HepG2 (cell line): ENCODE data around the gene SDR42E2. TPM values are rescaled to one million over a fixed set of nuclear protein-coding genes. Genes with fewer than 3 reads are reported as not detected.

Source experiments
- ATF2 ChIP-seq: sonication (generic); formaldehyde crosslinking; IDR thresholded peaks from 2 replicates; pipeline ENCODE4 v1.4.0; 2020; ENCODE audit warnings: missing genetic modification reagents
- E2F1 ChIP-seq: sonication (generic); formaldehyde crosslinking; IDR thresholded peaks from 2 replicates; pipeline ENCODE4 v1.5.0; 2020; ENCODE audit warnings: missing genetic modification reagents
- HBP1 ChIP-seq: IDR thresholded peaks from 2 replicates; pipeline ENCODE4 v1.6.1; 2016; ENCODE audit warnings: low read depth, control low read depth
- HNF1A ChIP-seq, 2 experiments: sonication (generic) in 1 of 2; formaldehyde crosslinking in 1 of 2; IDR thresholded peaks; 2 replicates each; pipeline versions ENCODE4 v1.4.0 to v1.6.1; 2016 to 2020; ENCODE audit warnings: borderline replicate concordance in 1 of 2, low read depth in 1 of 2, mild to moderate bottlenecking in 1 of 2, missing genetic modification reagents in 1 of 2
- PBX2 ChIP-seq: IDR thresholded peaks from 2 replicates; pipeline ENCODE4 v1.6.1; 2016; ENCODE audit warnings: control low read depth
- SP1 ChIP-seq, 2 experiments: fragments of 450-650 bp in 1 of 2; sonication (generic) in 1 of 2; formaldehyde crosslinking in 1 of 2; IDR thresholded peaks; 2 replicates each; pipeline versions ENCODE4 v1.4.0 to v1.6.1; 2016 to 2020; ENCODE audit warnings: missing genetic modification reagents in 1 of 2
- ZNF407 ChIP-seq: sonication (generic); formaldehyde crosslinking; IDR thresholded peaks from one replicate; pipeline ENCODE4 v1.5.1; 2020; ENCODE audit warnings: mild to moderate bottlenecking, missing genetic modification reagents; ENCODE audit errors: not compliant biosample characterization
- polyA plus RNA-seq, 8 experiments: library from polyadenylated mRNA; depleted of rRNA in 3 of 8; stranded (reverse) in 7 of 8; unstranded in 1 of 8; fragments of >200 nt; fragmentation: Illumina TruSeq in 4 of 8; extraction: Trizol in 4 of 8; gene quantifications; 2 replicates each; pipeline versions ENCODE4 v1.2.1 to v1.2.3, GENCODE V29; 2011 to 2016; ENCODE audit warnings: low read depth in 4 of 8, missing spikeins in 1 of 8, mixed read lengths in 1 of 8; ENCODE audit not compliant: insufficient read depth in 1 of 8
- total RNA-seq, 5 experiments: library from RNA; depleted of rRNA; stranded (reverse); fragments of >200 nt; fragmentation: Illumina TruSeq; extraction: Trizol; gene quantifications; 2 replicates each; pipeline ENCODE4 v1.2.3, GENCODE V29; 2016; ENCODE audit warnings: low read depth in 1 of 5

SDR42E2 gene
- total and polyA plus RNA-seq, 2 of the 13 experiments (the other 11 are each of a cell fraction or from before 2014, with no cell fraction given) = 0.05 to 0.11 TPM

- TF ChIP-seq HNF1A (IDR thresholded peaks at IDR 0.05; ENCODE audit: low read depth) = peak; percentile 7; the same call in 1 of the 2 replicates
- peak; percentile 87 for TF ChIP-seq HNF1A (CRISPR knock-in tag; IDR thresholded peaks at IDR 0.05; ENCODE audit: borderline replicate concordance)
- TF ChIP-seq E2F1 = peak; percentile 62; the same call in 1 of the 2 replicates
- no peak for TF ChIP-seq PBX2 (CRISPR knock-in tag)
- peak; percentile 79 for TF ChIP-seq ZNF407 (CRISPR knock-in tag)
- no peak for TF ChIP-seq SP1 (IDR thresholded peaks at IDR 0.05)
- peak; percentile 84 for TF ChIP-seq SP1 (CRISPR knock-in tag; IDR thresholded peaks at IDR 0.05)
- peak; percentile 80; the same call in 1 of the 2 replicates for TF ChIP-seq HBP1 (CRISPR knock-in tag)
- peak; percentile 72; the same call in 1 of the 2 replicates for TF ChIP-seq ATF2 (CRISPR knock-in tag)
Observed at GRCh38 chr16:22206013-22206841, 43.9 kb downstream of the SDR42E2 start, which contains the start of gene EEF2K (continued).
